Liver (tissue), 9 donors: Measurements from ENCODE around the gene HPN. TPM values are rescaled to one million over a fixed set of nuclear protein-coding genes. Genes with fewer than 3 reads are reported as not detected.

Source experiments
- DNase-seq: peaks from one replicate; pipeline ENCODE4 v3.0.0-alpha.2; 2017; ENCODE audit warnings: low spot score
- H3K27ac ChIP-seq, 2 donors: one replicate each; pipeline ENCODE4 v1.7.0; 2013; ENCODE audit warnings: inconsistent platforms in 2 of 2, low read length in 2 of 2, control low read depth in 1 of 2, low read depth in 1 of 2, mild to moderate bottlenecking in 1 of 2
- H3K27me3 ChIP-seq, 4 donors: one replicate each; pipeline versions ENCODE4 v1.6.1 to v1.7.0; 2013; ENCODE audit warnings: low read length in 3 of 4, inconsistent platforms in 1 of 4, mild to moderate bottlenecking in 1 of 4, moderate library complexity in 1 of 4; ENCODE audit not compliant: control insufficient read depth in 4 of 4, insufficient read depth in 4 of 4
- H3K36me3 ChIP-seq, 4 donors: one replicate each; pipeline versions ENCODE4 v1.6.1 to v1.7.0; 2013; ENCODE audit warnings: low read length in 3 of 4, mild to moderate bottlenecking in 3 of 4, low read depth in 1 of 4, moderate library complexity in 1 of 4; ENCODE audit not compliant: control insufficient read depth in 4 of 4, insufficient read depth in 3 of 4
- H3K4me1 ChIP-seq, 4 donors: one replicate each; pipeline versions ENCODE4 v1.6.1 to v1.7.0; 2013; ENCODE audit warnings: low read length in 3 of 4, mild to moderate bottlenecking in 3 of 4, moderate library complexity in 1 of 4; ENCODE audit not compliant: control insufficient read depth in 4 of 4, insufficient read depth in 4 of 4
- H3K4me3 ChIP-seq, 3 donors: one replicate each; pipeline versions ENCODE4 v1.6.1 to v1.7.0; 2013; ENCODE audit warnings: low read length in 3 of 3, control low read depth in 1 of 3, low read depth in 1 of 3, mild to moderate bottlenecking in 1 of 3
- H3K9ac ChIP-seq, 2 donors: one replicate each; pipeline ENCODE4 v1.7.0; 2013; ENCODE audit warnings: low read length in 2 of 2, mild to moderate bottlenecking in 2 of 2, moderate library complexity in 2 of 2, control low read depth in 1 of 2, low read depth in 1 of 2
- H3K9me3 ChIP-seq, 4 donors: one replicate each; pipeline versions ENCODE4 v1.6.1 to v1.7.0; 2013; ENCODE audit warnings: low read length in 3 of 4; ENCODE audit not compliant: control insufficient read depth in 4 of 4
- EGR1 ChIP-seq, 2 donors: IDR thresholded peaks; 2 replicates each; pipeline ENCODE4 v1.6.1; 2016 to 2018; ENCODE audit warnings: antibody characterized with exemption in 2 of 2, low read depth in 2 of 2
- GABPA ChIP-seq, 2 donors: IDR thresholded peaks in 1 of 2; conservative IDR thresholded peaks in 1 of 2; 2 replicates each; pipeline ENCODE4 v1.6.1; 2016; ENCODE audit warnings: antibody characterized with exemption in 2 of 2, mild to moderate bottlenecking in 1 of 2, moderate library complexity in 1 of 2
- HNF4G ChIP-seq: IDR thresholded peaks from 2 replicates; pipeline ENCODE4 v1.6.1; 2016; ENCODE audit warnings: antibody characterized with exemption
- NR2F2 ChIP-seq: IDR thresholded peaks from 2 replicates; pipeline ENCODE4 v1.6.1; 2016; ENCODE audit warnings: antibody characterized with exemption
- REST ChIP-seq: IDR thresholded peaks from 2 replicates; pipeline ENCODE4 v1.6.1; 2016; ENCODE audit warnings: antibody characterized with exemption, mild to moderate bottlenecking
- SP1 ChIP-seq: IDR thresholded peaks from 2 replicates; pipeline ENCODE4 v1.6.1; 2018; ENCODE audit warnings: antibody characterized with exemption, mild to moderate bottlenecking
- WGBS: extraction: QIAGEN DNeasy Blood & Tissue Kit; methylation state at CpG from one replicate; pipeline ENCODE4 v1.1.7; 2013; 5-methylcytosine and 5-hydroxymethylcytosine counted together
- polyA plus RNA-seq, 2 donors: library from polyadenylated mRNA; stranded (reverse) in 1 of 2; unstranded in 1 of 2; fragments of 200-250 nt in 1 of 2; fragments of >200 nt in 1 of 2; fragmentation: Nextera tagmentation in 1 of 2; extraction: Ambion mirVana in 1 of 2; gene quantifications; one replicate each; pipeline versions ENCODE4 v1.2.1 to v1.2.3, GENCODE V29; 2013 to 2015
- total RNA-seq, 2 donors: library from RNA; depleted of rRNA; stranded (reverse); fragments of >200 nt; gene quantifications; one replicate each; pipeline ENCODE4 v1.2.3, GENCODE V29; 2014
- donor health status: healthy.
- donor health status: healthy.
- donor health status: healthy.
- donor health status: healthy.
- donor health status: healthy.

HPN gene
- total and polyA plus RNA-seq, 4 donors = 130 to 535 (median 335) TPM

- H3K36me3 ChIP-seq = peaks cover 2 to 50% (median 8%) of the 10 kb centered on the region in 4 donors
- WGBS = 90% methylated on average over 14 of the region's 14 CpGs
These were observed 19.1 kb upstream of the HPN start for GRCh38 chr19:35022460-35022859.

GRCh38 chr19:35023428-35023827 lies 18.1 kb upstream of the HPN start:
- no peak for TF ChIP-seq GABPA (IDR thresholded peaks at IDR 0.05 in 1 of 2, conservative IDR thresholded peaks at IDR 0.05 in 1 of 2)
- H3K27me3 ChIP-seq = no peaks in the 10 kb centered on the region
- H3K4me1 ChIP-seq = no peaks in the 10 kb centered on the region
- no peak overlapping the region for H3K4me3 ChIP-seq
- peaks cover 2 to 53% (median 8%) of the 10 kb centered on the region in 4 donors for H3K36me3 ChIP-seq
- WGBS = 92% methylated on average over 19 of the region's 19 CpGs
- DNase-seq = no peak
- H3K9ac ChIP-seq = no peak overlapping the region
- H3K9me3 ChIP-seq = no peaks in the 10 kb centered on the region
- H3K27ac ChIP-seq = no peak overlapping the region

More at GRCh38 chr19:35022460-35022859, 19.1 kb upstream of the HPN start:
- no peaks in the 10 kb centered on the region for H3K4me1 ChIP-seq
- H3K27me3 ChIP-seq = no peaks in the 10 kb centered on the region
- H3K4me3 ChIP-seq = no peak overlapping the region
- H3K9me3 ChIP-seq = no peaks in the 10 kb centered on the region
- no peak for TF ChIP-seq SP1
- TF ChIP-seq EGR1 (IDR thresholded peaks at IDR 0.05; ENCODE audit: low read depth in 2 of 2) = no peak
- no peak for TF ChIP-seq REST
- H3K9ac ChIP-seq = no peak overlapping the region
- DNase-seq = no peak
- no peak overlapping the region for H3K27ac ChIP-seq

- H3K9me3 ChIP-seq = no peaks in the 10 kb centered on the region
- no peak overlapping the region for H3K4me3 ChIP-seq
- no peak overlapping the region for H3K27ac ChIP-seq
- peaks cover 2 to 53% (median 8%) of the 10 kb centered on the region in 4 donors for H3K36me3 ChIP-seq
- 90% methylated on average over 6 of the region's 6 CpGs for WGBS
- H3K9ac ChIP-seq = no peak overlapping the region
- no peaks in the 10 kb centered on the region for H3K4me1 ChIP-seq
- TF ChIP-seq HNF4G = no peak
- no peak for TF ChIP-seq REST
- no peak for TF ChIP-seq NR2F2
- DNase-seq = no peak
- no peaks in the 10 kb centered on the region for H3K27me3 ChIP-seq
These were observed 17.4 kb upstream of the HPN start for GRCh38 chr19:35024095-35024494.
